Caki2 (cell line): Measurements from ENCODE around the gene MRPS34. TPM values are rescaled to one million over a fixed set of nuclear protein-coding genes. Genes with fewer than 3 reads are reported as not detected.
"Not testable (repeated sequence)": the region's sequence is repeated elsewhere in the genome, so short reads cannot be mapped to it uniquely, and the experiment has no call there.

Experiments
- DNase-seq: peaks from one replicate; pipeline ENCODE4 v3.0.0-alpha.2; 2015; ENCODE audit warnings: low read depth
- in situ Hi-C: cut with HindIII; loops from 2 replicates; pipeline ENCODE4 v1.10.0; 2016; ENCODE audit warnings: low sequenced_read_pairs, low pct_unique_long_range_greater_than_20kb, mixed read lengths
- total RNA-seq: library from RNA; depleted of rRNA; stranded (reverse); fragments of >200 nt; shearing (Covaris generic); gene quantifications from 2 replicates; pipeline ENCODE4 v1.2.3, GENCODE V29; 2014; ENCODE audit warnings: low replicate concordance

MRPS34 gene
- total RNA-seq, 1 experiment from 2014 or later = 458 TPM

DNA sequence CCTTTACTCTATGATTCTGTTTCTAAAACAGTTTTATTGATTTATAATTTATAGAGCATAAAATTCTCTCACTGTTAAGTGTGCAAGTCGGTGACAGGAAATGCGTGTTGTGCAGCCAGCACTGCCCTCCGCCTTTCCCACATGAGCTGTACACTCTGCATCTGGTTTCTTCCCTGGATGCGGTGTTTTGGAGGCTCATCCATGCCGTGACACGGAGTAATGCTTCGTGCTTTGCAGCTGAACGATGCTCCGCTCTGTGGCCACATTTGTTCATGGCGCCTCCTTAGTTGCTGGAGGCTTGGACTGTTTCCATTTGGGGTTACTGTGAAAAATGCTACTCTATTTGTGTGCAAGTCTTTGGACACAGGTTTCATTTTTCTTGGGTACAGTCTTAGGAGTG is 27.8 kb upstream of the MRPS34 start:
- in situ Hi-C loops = no loop called here
- no peak for DNase-seq

DNA sequence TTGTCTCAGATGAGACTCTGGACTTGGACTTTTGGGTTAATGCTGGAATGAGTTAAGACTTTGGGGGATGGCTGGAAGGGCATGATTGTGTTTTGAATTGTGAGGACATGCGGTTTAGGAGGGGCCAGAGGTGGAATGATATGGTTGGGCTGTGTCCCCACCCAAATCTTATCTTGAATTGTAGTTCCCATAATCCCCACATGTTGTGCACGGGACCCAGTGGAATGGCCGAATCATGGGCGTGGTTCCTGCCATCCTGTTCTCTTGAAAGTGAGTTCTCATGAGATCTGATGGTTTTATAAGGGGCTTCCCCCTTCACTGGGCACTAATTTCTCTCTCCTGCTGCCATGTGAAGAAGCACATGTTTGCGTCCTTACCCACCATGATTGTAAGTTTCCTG is 26.3 kb upstream of the MRPS34 start:
- in situ Hi-C loops, DNase-seq: not testable (repeated sequence)

DNA sequence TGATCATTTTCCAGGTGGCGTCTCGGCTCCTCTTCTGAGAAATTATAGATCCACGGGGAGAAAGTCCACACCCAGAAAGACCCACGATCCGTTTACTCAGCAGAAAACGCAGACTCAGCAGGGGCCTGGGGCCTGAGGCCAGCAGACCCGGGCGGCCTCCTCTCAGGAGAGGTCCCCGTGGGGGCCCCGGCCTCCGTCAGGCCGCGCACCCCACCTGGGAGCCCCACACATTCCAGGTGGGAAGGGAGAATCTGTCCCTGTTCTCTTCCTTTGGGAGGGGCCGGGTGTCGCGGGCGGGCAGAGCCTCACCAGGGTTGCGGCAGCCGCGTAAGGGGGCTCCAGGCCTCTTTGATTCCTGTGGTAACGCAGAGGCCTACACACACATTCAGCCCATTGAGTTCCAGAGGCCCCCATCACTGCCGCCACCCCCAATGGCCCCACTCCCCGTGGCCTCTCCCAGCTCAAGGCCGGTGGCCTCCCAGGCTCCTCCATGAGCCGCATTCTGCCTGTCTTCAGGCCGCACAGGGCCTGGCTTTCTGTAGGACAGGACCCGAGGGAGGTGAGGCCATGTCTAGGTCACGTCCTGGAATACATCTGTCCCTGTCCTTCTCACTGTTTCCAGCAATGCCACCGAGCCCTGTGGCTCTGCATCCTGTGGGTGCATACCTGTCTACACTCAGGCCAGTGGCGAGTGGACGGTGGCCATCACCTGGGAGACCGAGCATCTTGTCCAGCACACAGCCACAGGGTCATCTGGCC is 22.2 kb upstream of the MRPS34 start:
- no peak for DNase-seq
- in situ Hi-C loops = no loop called here

DNA sequence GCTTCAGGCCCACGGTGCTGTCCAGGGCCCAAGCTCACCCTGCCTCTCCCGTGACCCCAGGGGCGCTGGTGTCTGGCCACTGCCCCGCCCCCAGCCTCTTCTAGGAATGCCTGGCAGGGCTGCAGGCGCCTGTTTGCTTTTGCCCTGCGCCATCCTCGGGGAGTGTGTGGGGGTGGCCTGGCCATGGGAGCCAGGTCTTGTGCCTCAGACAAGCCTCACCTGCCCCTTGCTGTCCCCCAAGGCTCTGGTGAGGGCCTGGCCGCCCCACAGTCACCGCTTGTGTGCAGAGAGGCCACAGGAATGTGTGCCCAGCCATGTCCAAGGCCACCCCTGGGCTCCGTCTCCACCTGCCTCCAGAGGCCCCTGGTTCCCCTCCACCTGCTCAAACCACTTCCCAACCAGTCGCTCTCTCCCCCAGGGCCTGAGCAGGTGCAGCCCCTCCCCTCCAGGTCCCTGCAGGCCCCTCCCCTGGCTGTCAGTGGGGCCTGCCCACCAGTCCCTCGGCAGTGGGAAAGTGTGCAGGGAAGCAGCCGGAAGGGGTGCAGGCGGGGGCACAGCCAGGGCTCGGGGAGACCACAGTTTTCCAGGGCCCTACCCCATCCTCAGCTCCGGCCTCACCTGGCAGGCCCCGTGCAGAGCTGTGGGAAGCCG is 21.4 kb upstream of the MRPS34 start:
- DNase-seq = no peak
- in situ Hi-C loops = no loop called here

DNA sequence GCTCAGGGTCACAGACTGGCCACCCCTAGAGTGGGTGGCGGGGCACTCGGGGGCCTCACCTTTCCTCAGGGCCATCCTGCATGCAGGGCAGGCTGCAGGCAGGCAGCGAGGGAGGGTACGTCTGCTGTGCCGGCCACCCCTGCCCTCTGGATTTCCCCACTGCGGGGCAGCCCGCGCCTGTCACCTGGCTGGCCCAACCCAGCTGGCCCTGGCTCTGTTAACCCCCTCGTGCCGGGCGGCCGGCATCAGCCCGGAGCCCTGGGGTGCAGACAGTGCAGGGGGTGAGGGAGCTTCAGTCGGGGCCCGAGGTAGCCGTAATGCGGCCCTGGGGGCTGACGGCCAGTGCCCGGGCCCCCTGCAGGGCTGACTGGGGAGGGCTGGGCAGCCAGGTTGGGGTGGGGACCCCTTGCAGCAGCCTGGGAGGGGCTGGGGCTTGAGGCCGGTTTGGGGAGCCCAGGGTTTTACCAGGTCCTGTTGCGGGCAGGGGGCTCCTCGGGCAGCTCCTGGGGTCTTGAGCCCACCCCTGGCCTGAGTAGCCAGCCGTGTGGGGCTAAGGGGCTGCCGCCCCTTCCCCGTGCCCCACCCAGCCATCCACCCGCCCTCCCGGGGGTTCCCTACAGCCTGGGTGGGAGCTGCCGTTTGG is 20.8 kb upstream of the MRPS34 start, which contains the start of gene IGFALS:
IGFALS (minus strand) TSS at position 128 of the 643 bp plus-strand sequence; CDS start at position 75, 53 bp downstream.
- in situ Hi-C loops = no loop called here

DNA sequence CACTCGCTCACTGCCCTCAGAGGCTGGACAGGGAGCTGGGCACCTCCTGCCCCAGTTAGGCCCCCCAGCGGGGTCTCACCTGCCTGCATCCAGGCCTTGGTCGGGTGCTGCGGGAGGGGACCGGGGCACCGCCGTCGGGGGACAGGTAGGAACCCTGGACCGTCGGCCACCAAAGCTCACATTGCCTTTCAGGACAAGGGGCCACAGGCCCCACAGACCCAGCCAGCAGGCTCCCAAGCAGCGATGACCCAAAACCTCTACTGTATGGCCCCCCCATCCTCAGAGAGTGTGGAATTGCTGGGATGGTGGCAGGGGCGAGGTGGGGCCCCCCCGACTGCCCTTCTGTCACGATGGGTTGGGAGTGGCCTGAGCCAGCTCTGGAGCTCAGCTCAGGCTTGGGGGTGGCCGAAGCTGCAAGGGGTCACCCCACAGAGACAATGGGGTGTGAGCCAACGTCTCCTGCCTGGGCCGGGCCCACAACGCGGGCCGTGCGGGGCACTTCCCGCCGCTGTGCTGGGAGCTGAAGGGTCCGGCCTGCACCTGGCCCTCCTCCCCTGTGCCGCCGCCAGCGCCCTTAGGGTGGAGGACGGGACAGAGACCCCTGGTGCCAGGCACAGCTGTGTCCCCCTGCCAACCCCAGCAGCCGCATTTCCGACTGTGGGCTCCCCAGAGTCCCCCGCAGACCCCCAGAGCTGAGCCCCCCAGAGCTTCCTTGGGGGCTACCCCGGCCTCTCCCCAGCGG is 20.1 kb upstream of the MRPS34 start:
- in situ Hi-C loops = no loop called here
- no peak for DNase-seq

More for the DNA sequence above, 20.8 kb upstream of the MRPS34 start, which contains the start of gene IGFALS:
- no peak for DNase-seq

DNA sequence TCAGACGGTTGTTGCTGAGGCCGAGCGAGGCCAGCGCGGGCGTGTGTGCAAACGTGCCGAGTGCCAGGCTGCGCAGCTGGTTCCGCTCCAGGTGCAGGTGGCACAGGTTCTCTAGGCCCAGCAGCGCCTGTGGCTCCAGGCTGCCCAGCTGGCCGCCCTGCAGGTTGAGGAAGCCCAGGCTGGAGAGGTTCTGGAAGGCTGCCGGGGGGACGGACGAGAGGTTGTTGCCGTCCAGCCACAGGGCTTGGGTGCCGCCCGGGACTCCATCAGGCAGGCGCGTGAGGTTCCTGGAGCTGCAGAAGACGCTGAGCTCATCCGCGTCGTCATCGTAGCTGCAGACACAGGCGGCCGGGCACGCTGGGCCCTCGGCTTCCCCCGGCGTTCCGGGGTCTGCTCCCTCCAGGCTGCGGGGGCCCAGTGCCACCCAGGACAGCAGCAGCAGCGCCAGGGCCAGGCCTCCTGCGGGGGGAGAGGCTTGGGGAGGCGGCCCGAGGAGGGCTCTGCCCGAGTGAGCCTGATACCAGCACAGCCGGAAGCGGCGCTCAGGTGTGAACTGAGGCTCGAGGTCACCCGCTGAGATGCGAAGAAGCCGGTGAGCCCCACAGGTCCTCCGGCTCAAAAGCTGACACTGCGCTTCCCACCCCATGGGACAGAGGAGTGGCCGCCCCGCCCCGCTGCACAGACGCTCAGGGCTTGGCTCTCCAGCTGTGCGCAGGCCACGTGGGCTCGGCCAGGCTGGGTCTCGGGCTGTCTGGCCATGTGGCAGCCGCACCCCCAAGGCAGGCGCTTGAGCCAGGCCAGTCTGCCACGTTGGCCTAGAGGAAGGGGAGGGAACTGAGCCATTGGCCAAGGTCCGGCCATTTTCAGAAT is 19.2 kb upstream of the MRPS34 start:
- no peak for DNase-seq
- in situ Hi-C loops = no loop called here

DNA sequence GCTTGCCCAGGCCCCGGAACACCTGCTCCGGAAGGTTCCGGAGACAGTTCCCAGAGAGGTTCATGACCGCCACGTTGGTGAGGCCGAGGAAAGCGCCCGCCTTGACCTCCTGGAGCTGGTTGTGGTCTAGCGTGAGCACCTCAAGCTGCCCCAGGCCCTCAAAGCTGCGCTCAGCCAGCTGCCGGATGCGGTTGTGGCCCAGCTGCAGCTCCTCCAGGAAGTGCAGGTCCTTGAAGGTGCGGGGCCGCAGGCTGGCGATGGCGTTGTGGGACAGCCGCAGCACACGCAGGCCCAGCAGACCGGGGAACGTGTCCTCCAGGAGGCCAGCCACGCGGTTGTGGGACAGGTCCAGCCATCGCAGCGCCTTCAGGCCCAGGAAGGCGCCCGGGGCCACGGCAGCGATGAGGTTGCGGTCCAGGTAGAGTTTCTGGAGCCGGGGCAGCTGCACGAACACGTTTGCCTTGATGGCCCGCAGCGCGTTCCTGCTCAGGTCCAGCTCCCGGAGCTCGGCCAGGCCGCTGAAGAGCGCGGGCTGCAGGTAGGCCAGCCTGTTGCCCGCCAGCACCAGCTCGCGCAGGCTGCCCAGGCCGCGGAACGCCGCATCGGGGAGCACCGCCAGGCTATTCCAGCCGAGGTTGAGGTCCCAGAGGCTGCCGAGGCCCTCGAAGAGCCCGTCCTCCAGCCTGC is 18.5 kb upstream of the MRPS34 start:
- in situ Hi-C loops = no loop called here
- no peak for DNase-seq

DNA sequence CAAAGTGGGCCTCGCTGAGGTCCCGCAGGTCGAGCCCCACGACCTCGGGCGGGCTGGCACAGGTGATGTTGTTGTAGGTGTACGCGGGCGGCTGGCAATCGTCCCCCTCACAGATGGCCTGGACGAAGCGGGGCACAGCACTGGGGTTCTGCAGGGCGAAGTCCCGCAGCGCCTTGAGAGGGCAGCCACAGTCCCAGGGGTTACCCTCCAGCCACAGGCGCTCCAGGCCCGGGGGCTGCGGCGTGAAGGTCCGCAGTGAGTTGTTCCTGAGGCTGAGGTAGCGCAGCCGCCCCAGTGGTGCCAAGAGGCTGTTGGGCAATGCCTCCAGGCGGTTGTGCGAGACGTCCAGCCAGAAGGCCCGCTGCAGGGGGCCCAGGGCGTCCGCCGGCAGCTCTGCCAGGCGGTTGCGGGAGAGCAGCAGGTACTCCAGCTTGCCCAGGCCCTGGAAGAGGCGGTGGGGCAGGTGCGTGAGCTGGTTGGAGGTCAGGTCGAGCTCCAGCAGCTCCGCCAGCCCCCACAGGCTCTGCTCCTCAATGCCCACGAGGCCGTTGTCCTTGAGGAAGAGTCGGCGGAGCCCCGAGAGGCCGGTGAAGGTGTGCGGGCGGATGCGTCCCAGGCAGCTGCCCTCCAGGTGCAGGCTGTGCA is 17.8 kb upstream of the MRPS34 start:
- DNase-seq = no peak
- in situ Hi-C loops = no loop called here

DNA sequence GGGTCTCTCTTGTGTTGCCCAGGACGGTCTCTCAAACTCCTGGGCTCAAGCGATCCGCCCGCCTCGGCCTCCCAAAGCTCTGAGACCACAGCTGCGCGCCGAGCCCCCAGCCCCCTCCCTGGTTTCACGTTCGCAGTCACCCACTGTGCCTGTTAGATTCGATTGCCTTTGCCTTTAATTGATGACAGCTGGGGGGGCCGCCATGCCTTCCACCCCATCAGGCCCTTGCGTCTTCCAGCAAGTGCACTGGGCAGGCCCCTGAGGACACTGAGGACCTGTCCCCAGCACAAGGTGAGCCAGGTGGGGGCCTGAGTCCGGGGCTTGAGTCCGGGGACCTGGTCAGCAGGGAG is 17.3 kb upstream of the MRPS34 start:
- DNase-seq = no peak
- in situ Hi-C loops = no loop called here

DNA sequence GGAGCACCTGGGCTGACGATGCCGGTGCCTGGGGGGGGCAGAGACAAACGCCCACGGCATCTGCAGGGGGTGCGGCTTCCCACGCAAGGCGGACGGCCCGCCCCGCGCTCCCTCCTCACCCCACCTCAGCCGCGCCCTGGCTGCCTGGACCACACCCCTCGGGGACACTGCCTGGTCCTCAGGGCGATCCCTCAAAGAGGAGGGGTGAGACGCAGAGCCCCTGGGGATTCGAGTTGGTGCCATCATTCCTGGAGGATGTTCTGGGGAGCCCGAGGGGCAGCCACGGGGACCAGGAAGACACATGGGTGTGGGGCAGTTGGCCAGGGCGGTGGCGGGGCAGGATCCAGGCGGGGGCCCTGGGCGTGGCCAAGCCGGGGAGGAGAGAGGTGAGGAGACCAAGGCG is 16.7 kb upstream of the MRPS34 start:
- in situ Hi-C loops = no loop called here
- DNase-seq = no peak

DNA sequence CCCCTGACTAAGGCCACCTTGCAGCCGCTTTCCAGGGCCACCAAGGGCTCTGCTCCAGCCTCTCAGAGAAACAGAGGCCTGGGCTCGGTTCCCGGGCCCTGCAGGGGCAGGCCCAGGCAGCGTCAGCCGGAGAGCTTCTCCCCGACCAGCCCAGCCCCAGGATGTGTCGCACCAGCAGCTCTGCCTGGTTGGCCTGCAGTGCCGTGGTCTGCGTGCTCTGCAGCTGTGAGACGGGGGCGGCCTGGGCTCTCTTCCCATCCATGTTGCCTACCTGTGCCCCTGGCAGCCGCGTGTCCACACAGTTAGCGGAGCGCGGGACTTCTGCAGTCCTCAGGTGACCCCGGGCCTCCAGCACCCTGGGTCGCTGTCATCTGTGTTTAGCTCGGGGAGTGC is 15.8 kb upstream of the MRPS34 start:
- no peak for DNase-seq
- in situ Hi-C loops = no loop called here

DNA sequence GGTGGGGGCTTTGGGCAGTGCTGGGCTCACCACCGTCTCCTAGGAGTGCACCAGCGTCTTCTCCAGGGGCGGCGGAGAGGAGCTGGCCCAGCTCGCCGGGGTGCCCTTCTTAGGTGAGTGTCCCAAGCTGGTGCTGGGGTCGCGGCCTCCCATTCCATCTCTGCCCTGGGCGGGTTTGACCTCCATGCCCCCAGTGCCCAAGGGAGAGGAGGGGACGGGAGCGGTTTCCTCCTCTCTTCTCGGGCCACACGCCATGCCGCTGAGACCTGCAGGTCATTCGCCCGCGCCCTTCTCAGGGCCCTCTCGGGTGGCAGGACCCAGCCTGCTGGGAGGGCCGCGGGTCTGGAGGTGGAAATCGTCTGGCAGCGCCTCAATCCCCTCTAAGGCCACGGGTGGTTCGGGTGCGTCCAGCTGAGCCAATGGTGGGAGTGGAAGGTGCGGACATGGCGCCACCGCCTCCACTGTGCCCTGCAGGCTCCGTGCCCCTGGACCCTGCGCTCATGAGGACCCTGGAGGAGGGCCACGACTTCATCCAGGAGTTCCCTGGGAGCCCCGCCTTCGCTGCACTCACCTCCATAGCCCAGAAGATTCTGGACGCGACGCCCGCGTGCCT is 15.3 kb upstream of the MRPS34 start:
- DNase-seq = no peak
- in situ Hi-C loops = no loop called here

DNA sequence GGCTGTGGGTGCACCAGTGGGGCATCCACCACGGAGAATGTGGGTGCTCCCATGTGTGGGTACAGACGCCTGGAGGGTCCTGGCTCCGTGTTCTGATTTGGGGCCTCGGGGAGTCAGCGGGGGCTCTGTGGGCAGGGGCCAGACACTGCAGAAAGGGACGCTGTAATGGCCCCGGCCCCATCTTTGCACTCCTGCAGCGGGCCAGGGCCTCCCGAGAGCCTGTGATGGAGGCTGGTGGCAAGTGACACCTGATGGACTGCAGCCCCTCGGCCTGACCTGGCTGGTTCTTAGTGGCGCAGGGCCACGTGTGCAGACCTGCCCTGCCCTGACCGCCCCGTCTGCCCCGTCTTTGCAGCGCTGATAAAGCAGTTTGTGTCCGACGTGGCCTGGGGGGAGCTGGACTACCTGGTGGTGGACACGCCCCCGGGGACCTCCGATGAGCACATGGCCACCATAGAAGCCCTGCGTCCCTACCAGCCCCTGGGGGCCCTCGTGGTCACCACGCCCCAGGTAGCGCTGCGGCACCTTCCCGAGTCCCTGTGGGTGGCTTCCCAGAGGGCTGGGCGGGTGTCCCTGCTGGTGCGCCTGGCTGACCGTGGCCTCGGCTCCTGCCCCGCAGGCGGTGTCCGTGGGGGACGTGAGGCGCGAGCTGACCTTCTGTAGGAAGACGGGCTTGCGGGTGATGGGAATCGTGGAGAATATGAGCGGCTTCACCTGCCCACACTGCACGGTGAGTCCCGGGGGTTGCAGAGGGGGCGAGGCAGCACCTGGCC is 14.6 kb upstream of the MRPS34 start:
- in situ Hi-C loops = no loop called here
- DNase-seq = no peak

DNA sequence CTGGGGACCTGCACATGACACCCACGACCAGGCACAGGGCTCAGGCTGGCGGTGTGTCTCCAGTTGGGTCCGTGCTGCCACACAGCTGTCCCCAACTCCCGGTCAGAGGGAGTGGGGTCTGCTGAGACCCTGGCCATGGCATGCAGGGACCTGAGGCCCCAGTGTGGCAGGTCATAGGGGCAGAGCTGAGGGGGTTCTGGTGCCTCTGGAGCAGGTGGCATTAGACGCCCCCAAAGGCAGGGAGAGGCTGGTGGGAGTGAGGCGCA is 14.1 kb upstream of the MRPS34 start:
- DNase-seq = no peak
- in situ Hi-C loops = no loop called here
